Tibial nerve (tissue), 4 donors: Measurements from ENCODE around the gene RIPK4. TPM values are rescaled to one million over a fixed set of nuclear protein-coding genes. Genes with fewer than 3 reads are reported as not detected.

ENCODE experiments used
- DNase-seq, 2 donors: peaks; one replicate each; pipeline ENCODE4 v3.0.0-alpha.2; 2019; ENCODE audit warnings: low spot score in 2 of 2
- H3K27ac ChIP-seq, 4 donors: fragments of 200-600 bp; sonication (generic) in 3 of 4; one replicate each; pipeline ENCODE4 v1.5.1; 2017 to 2019; ENCODE audit warnings: mild to moderate bottlenecking in 1 of 4
- H3K27me3 ChIP-seq, 2 donors: fragments of 200-600 bp; sonication (generic) in 1 of 2; one replicate each; pipeline versions ENCODE4 v1.5.1 to v1.6.0; 2017 to 2019
- H3K36me3 ChIP-seq, 3 donors: fragments of 200-600 bp; sonication (generic); one replicate each; pipeline ENCODE4 v1.5.1; 2018 to 2019
- H3K4me1 ChIP-seq, 4 donors: fragments of 200-600 bp; sonication (generic) in 3 of 4; one replicate each; pipeline ENCODE4 v1.5.1; 2017 to 2019
- H3K4me3 ChIP-seq, 4 donors: fragments of 200-600 bp; sonication (generic) in 3 of 4; one replicate each; pipeline ENCODE4 v1.5.1; 2017 to 2019; ENCODE audit warnings: mild to moderate bottlenecking in 1 of 4, moderate library complexity in 1 of 4
- H3K9me3 ChIP-seq, 4 donors: fragments of 200-600 bp; sonication (generic) in 3 of 4; one replicate each; pipeline ENCODE4 v1.5.1; 2017 to 2019
- EP300 ChIP-seq, 2 donors: sonication (generic); formaldehyde crosslinking; IDR thresholded peaks; one replicate each; pipeline ENCODE4 v1.6.1; 2017; ENCODE audit warnings: antibody characterized with exemption in 2 of 2, mild to moderate bottlenecking in 1 of 2
- POLR2A ChIP-seq, 2 donors: fragments of 450-650 bp; IDR thresholded peaks; one replicate each; pipeline ENCODE4 v1.6.1; 2017; ENCODE audit warnings: antibody characterized with exemption in 2 of 2, mild to moderate bottlenecking in 2 of 2, moderate library complexity in 2 of 2
- WGBS, 2 donors: methylation state at CpG; one replicate each; pipeline ENCODE4 v1.1.5; 2018; 5-methylcytosine and 5-hydroxymethylcytosine counted together
- total RNA-seq, 4 donors: library from RNA; depleted of rRNA; stranded (reverse); fragments of >200 nt; gene quantifications; one replicate each; pipeline ENCODE4 v1.1.0, GENCODE V29; 2016
- TF ChIP-seq, protein P1 (sequence below), 5 experiments: fragments of 200-600 bp in 3 of 5; fragments of 450-650 bp in 2 of 5; sonication (generic) in 3 of 5; IDR thresholded peaks; one replicate each; pipeline ENCODE4 v1.5.1; 2016 to 2019; ENCODE audit warnings: antibody characterized with exemption in 5 of 5, mild to moderate bottlenecking in 3 of 5, moderate library complexity in 2 of 5

Gene RIPK4
- total RNA-seq, 4 donors from 2014 or later, result 0.66 to 1.6 (median 1.2) TPM

DNA sequence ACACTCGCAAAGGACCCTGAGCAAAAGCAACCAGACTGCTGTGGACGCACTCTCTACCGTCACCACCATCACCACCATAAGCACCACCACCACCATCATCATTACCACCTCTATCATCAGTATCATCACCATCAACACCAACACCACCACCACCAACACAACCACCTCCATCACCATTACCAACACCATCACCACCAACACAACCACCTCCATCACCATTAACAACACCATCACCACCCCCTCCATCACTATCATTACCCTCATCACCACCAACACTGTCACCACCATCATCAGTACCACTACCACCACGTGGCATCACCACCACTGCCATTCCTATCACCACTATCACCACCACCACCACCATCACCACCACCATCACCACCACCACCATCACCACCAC is 38.8 kb upstream of the RIPK4 start:
- H3K36me3 ChIP-seq, result peaks cover 0 to 61% (median 0%) of the 10 kb centered on the region in 3 donors

DNA sequence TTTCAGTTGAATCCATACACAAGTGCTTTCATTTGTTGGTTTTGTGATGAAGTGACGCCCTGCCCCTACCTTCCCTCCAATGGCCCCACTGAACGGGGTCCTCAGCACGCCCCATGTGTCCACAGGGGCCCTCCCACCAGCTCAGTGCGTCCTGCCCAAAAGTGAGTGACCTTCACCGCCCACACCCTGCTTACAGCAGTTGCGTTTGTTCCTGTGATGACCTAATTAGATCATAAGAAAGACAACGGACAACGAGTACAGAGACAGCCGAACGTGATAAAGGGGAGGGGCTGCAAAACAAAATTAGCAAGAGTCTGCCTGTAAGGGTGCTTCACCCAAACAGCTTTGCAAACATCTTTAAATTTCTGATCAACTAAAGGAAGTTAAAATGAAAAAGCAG is 38.2 kb upstream of the RIPK4 start:
- H3K9me3 ChIP-seq, result no peaks in the 10 kb centered on the region
- no peaks in the 10 kb centered on the region for H3K27me3 ChIP-seq
- H3K4me1 ChIP-seq, result peaks cover 0 to 19% (median 0%) of the 10 kb centered on the region in 4 donors
- DNase-seq, result no peak
- peaks cover 0 to 61% (median under 1%) of the 10 kb centered on the region in 3 donors for H3K36me3 ChIP-seq
- peak overlapping the region in 1 of 4 donors; percentile 20 for H3K27ac ChIP-seq
- 56 to 59% methylated on average over 10 of the region's 10 CpGs for WGBS, 2 donors
- H3K4me3 ChIP-seq, result no peak overlapping the region
- TF ChIP-seq POLR2A (IDR thresholded peaks at IDR 0.05), result no peak
- no peak for TF ChIP-seq EP300 (IDR thresholded peaks at IDR 0.05)
- TF ChIP-seq, protein P1, sequence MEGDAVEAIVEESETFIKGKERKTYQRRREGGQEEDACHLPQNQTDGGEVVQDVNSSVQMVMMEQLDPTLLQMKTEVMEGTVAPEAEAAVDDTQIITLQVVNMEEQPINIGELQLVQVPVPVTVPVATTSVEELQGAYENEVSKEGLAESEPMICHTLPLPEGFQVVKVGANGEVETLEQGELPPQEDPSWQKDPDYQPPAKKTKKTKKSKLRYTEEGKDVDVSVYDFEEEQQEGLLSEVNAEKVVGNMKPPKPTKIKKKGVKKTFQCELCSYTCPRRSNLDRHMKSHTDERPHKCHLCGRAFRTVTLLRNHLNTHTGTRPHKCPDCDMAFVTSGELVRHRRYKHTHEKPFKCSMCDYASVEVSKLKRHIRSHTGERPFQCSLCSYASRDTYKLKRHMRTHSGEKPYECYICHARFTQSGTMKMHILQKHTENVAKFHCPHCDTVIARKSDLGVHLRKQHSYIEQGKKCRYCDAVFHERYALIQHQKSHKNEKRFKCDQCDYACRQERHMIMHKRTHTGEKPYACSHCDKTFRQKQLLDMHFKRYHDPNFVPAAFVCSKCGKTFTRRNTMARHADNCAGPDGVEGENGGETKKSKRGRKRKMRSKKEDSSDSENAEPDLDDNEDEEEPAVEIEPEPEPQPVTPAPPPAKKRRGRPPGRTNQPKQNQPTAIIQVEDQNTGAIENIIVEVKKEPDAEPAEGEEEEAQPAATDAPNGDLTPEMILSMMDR (IDR thresholded peaks at IDR 0.05), result no peak

More for the DNA sequence above, 38.8 kb upstream of the RIPK4 start:
- WGBS, 2 donors, result 93 to 96% methylated on average over 4 of the region's 4 CpGs
- Histone ChIP-seq H3K4me1 (peaks cover 0 to 19% (median 0%) of the 10 kb centered on the region in 4 donors), H3K27ac (peak overlapping the region in 1 of 4 donors; percentile 20), H3K4me3 (no peak overlapping the region), H3K9me3 (no peaks in the 10 kb centered on the region), H3K27me3 (no peaks in the 10 kb centered on the region)
- no peak for DNase-seq
- no peak for TF ChIP-seq EP300 (IDR thresholded peaks at IDR 0.05)
- TF ChIP-seq POLR2A (IDR thresholded peaks at IDR 0.05), result no peak
- TF ChIP-seq, protein P1 (IDR thresholded peaks at IDR 0.05), result no peak

DNA sequence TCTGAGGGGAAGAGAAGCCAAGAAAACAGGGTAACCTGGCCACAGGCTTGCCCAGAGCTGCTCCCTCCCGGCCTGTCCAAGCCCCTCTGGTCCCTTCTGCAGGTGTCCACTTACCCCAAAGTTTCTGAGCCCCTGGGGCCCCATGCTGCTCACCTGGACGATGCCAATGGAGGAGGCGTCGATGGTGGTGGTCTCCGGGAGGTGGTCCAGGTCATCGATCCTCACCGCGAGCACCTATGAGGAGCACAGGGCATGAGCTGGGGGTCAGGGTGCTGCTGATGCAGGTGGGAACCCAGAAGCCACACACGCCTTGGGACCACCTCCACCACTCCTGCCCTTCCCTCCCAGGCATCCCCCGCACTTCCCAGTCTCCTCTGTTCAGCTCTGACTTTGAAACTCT is 37.5 kb upstream of the RIPK4 start:
- TF ChIP-seq EP300 (IDR thresholded peaks at IDR 0.05), result no peak
- TF ChIP-seq, protein P1 (IDR thresholded peaks at IDR 0.05), result no peak
- TF ChIP-seq POLR2A (IDR thresholded peaks at IDR 0.05), result no peak
- peaks cover 0 to 19% (median 0%) of the 10 kb centered on the region in 4 donors for H3K4me1 ChIP-seq
- H3K36me3 ChIP-seq, result peaks cover 0 to 61% (median 7%) of the 10 kb centered on the region in 3 donors
- H3K9me3 ChIP-seq, result no peaks in the 10 kb centered on the region
- no peak overlapping the region for H3K27ac ChIP-seq
- WGBS, 2 donors, result 97 to 99% methylated on average over 10 of the region's 10 CpGs
- H3K4me3 ChIP-seq, result no peak overlapping the region
- no peak for DNase-seq
- H3K27me3 ChIP-seq, result no peaks in the 10 kb centered on the region

DNA sequence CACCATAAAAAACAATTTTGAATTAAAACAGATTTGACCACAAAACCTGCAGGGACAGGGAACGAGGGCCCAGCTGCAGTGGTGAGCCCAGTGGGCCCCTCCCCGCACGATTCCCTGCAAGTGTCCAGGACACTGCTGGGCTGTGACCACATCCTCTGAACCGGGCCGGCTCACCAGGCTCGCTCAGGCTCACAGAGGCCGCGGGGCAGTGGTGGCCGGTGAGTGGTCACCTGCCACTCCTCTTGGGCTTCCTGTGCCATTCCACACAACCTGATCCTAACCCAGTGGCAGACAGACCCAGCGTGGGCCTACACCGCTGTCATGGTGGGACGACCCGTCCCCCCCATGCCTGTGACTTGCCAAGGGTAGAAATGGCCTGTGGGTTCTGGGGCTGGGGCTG is 36.5 kb upstream of the RIPK4 start:
- TF ChIP-seq POLR2A (IDR thresholded peaks at IDR 0.05), result no peak
- H3K27ac ChIP-seq, result no peak overlapping the region
- H3K4me1 ChIP-seq, result peaks cover 0 to 19% (median 0%) of the 10 kb centered on the region in 4 donors
- peaks cover 0 to 59% (median 8%) of the 10 kb centered on the region in 3 donors for H3K36me3 ChIP-seq
- no peak overlapping the region for H3K4me3 ChIP-seq
- no peaks in the 10 kb centered on the region for H3K27me3 ChIP-seq
- WGBS, 2 donors, result 65 to 86% methylated on average over 7 to 13 of the region's 13 CpGs
- no peaks in the 10 kb centered on the region for H3K9me3 ChIP-seq
- no peak for DNase-seq

DNA sequence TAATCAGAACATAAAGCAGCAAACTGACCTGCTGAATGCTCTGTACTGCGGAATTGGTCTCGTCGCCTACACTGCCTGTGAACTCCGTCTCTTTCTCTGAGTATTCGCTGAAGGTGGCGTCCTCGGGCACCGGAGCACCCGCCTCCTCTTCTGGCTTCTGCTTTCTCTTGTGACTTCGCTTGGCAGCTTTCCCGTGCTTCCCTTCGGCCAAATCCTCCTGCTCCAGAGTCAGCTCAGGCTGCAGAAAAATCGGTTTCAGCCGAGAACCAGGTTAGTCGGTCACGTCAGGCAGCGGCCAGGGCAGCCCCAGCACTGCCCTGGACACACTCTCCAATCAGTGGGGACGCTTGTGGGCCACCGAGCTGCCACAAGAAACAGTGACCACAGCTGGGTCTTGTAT is 35.8 kb upstream of the RIPK4 start:
- TF ChIP-seq POLR2A (IDR thresholded peaks at IDR 0.05), result no peak
- Histone ChIP-seq H3K4me3 (no peak overlapping the region), H3K27me3 (no peaks in the 10 kb centered on the region), H3K36me3 (peaks cover 0 to 59% (median 10%) of the 10 kb centered on the region in 3 donors), H3K27ac (peak overlapping the region in 1 of 4 donors; percentile 39), H3K9me3 (no peaks in the 10 kb centered on the region), H3K4me1 (peaks cover 0 to 19% (median 0%) of the 10 kb centered on the region in 4 donors)
- peak; percentile 58 to 66 for DNase-seq
- 59 to 61% methylated on average over 19 of the region's 19 CpGs for WGBS, 2 donors

DNA sequence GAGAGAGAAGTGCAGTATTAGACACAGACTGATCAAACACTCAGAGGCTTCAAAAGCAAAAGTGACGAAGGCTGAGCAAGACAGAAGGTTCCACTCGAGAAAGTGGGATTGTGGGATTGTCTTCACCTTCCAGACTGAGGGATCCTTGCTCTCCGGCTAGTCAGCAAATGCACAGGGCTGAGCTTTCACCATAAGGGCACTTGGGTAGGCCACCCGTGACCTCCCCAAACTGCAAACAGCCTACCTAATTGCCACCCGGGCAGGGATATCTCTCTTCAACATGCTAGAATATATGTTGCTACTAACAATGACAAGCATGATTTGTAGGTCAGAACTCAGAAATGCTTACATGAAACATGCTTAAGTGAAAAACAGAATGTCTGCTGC is 35.3 kb upstream of the RIPK4 start:
- Histone ChIP-seq H3K4me3 (no peak overlapping the region), H3K27ac (peak overlapping the region in 1 of 4 donors; percentile 39), H3K36me3 (peaks cover 0 to 61% (median 10%) of the 10 kb centered on the region in 3 donors), H3K27me3 (no peaks in the 10 kb centered on the region), H3K9me3 (no peaks in the 10 kb centered on the region), H3K4me1 (peaks cover 0 to 19% (median 0%) of the 10 kb centered on the region in 4 donors)
- 80 to 82% methylated on average over 5 of the region's 5 CpGs for WGBS, 2 donors
- TF ChIP-seq, protein P1 (IDR thresholded peaks at IDR 0.05), result no peak
- no peak for TF ChIP-seq EP300 (IDR thresholded peaks at IDR 0.05)
- TF ChIP-seq POLR2A (IDR thresholded peaks at IDR 0.05), result no peak
- no peak for DNase-seq
